Mesodermal cell (in vitro differentiated cells): ENCODE data around the gene DIO1.
"Not testable (repeated sequence)": the region's sequence is repeated elsewhere in the genome, so short reads cannot be mapped to it uniquely, and the experiment has no call there.

ENCODE experiments used
- H3K27ac ChIP-seq: 2 replicates; pipeline ENCODE4 v1.7.0; 2013; ENCODE audit warnings: mild to moderate bottlenecking, low read depth, low read length, moderate library complexity; ENCODE audit not compliant: severe bottlenecking
- H3K36me3 ChIP-seq: 2 replicates; pipeline ENCODE4 v1.7.1; 2013; ENCODE audit warnings: mild to moderate bottlenecking, low read length, moderate library complexity; ENCODE audit not compliant: control insufficient read depth, insufficient read depth
- H3K4me1 ChIP-seq: one replicate; pipeline ENCODE4 v1.7.1; 2013; ENCODE audit warnings: mild to moderate bottlenecking, low read length; ENCODE audit not compliant: insufficient read depth, control insufficient read depth, poor library complexity, severe bottlenecking
- H3K4me3 ChIP-seq: 2 replicates; pipeline ENCODE4 v1.7.0; 2013; ENCODE audit warnings: low read length, control low read depth, mild to moderate bottlenecking; ENCODE audit not compliant: insufficient read depth, poor library complexity, severe bottlenecking; ENCODE audit errors: extremely low read depth
- H3K9me3 ChIP-seq: 2 replicates; pipeline ENCODE4 v1.7.1; 2013; ENCODE audit warnings: mild to moderate bottlenecking, low read length, moderate library complexity; ENCODE audit not compliant: control insufficient read depth
- WGBS, 2 experiments: methylation state at CpG; one replicate each; pipeline ENCODE4 v1.1.5; 2013; ENCODE audit warnings: missing lambda C conversion rate in 2 of 2; ENCODE audit not compliant: insufficient coverage in 2 of 2; 5-methylcytosine and 5-hydroxymethylcytosine counted together

DIO1 gene

GRCh38 chr1:53875150-53875549 lies 18.8 kb upstream of the DIO1 start:
- not testable (repeated sequence) for H3K4me3 ChIP-seq, H3K27ac ChIP-seq, H3K4me1 ChIP-seq, H3K9me3 ChIP-seq
- WGBS, 2 experiments = 93 to 94% methylated on average over 1 to 2 of the region's 2 CpGs
- H3K36me3 ChIP-seq = peaks cover 65% of the 10 kb centered on the region

- H3K4me1 ChIP-seq = no peaks in the 10 kb centered on the region
- no peak overlapping the region for H3K27ac ChIP-seq
- no peak overlapping the region for H3K4me3 ChIP-seq
- peaks cover 53% of the 10 kb centered on the region for H3K36me3 ChIP-seq
- H3K9me3 ChIP-seq = no peaks in the 10 kb centered on the region
- WGBS, 2 experiments = 70 to 100% methylated on average over 2 to 4 of the region's 5 CpGs
Observed at GRCh38 chr1:53878492-53879105, 15.4 kb upstream of the DIO1 start.

GRCh38 chr1:53881853-53882252 lies 12.1 kb upstream of the DIO1 start:
- not testable (repeated sequence) for H3K4me1 ChIP-seq, H3K9me3 ChIP-seq, H3K27ac ChIP-seq, H3K4me3 ChIP-seq
- H3K36me3 ChIP-seq = peaks cover 45% of the 10 kb centered on the region
- WGBS, 2 experiments = no CpG with 5 or more reads among the region's 2 CpGs

- not testable (repeated sequence) for H3K9me3 ChIP-seq, H3K4me3 ChIP-seq, H3K27ac ChIP-seq, H3K4me1 ChIP-seq
- 79 to 82% methylated on average over 3 to 5 of the region's 6 CpGs for WGBS, 2 experiments
- H3K36me3 ChIP-seq = peaks cover 31% of the 10 kb centered on the region
Observed at GRCh38 chr1:53883600-53883999, 10.4 kb upstream of the DIO1 start.

GRCh38 chr1:53888681-53889080 lies 5.3 kb upstream of the DIO1 start:
- peaks cover 11% of the 10 kb centered on the region for H3K36me3 ChIP-seq
- peaks cover 2% of the 10 kb centered on the region for H3K4me1 ChIP-seq
- no peak overlapping the region for H3K27ac ChIP-seq
- no peak overlapping the region for H3K4me3 ChIP-seq
- no peaks in the 10 kb centered on the region for H3K9me3 ChIP-seq
- 100% methylated on average over 1 of the region's 2 CpGs for WGBS, 2 experiments

- WGBS, 2 experiments = 5 to 10% methylated on average over 39 to 50 of the region's 62 CpGs
- H3K27ac ChIP-seq = no peak within 1 kb of the TSS
- H3K4me1 ChIP-seq = peaks cover 2% of the 10 kb centered on the region
- H3K36me3 ChIP-seq = peaks cover 8% of the 10 kb centered on the region
- peak within 1 kb of the TSS; percentile 88 for H3K4me3 ChIP-seq
- no peaks in the 10 kb centered on the region for H3K9me3 ChIP-seq
Observed at GRCh38 chr1:53889304-53890298, 4.4 kb upstream of the DIO1 start, which contains the start of gene YIPF1. Gene YIPF1 (minus strand): TSS chr1:53889797. CDS start chr1:53888937, 860 bp downstream.

- Histone ChIP-seq H3K4me1 (peaks cover 2% of the 10 kb centered on the region), H3K36me3 (peaks cover 4% of the 10 kb centered on the region), H3K4me3 (no peak overlapping the region), H3K27ac (no peak overlapping the region), H3K9me3 (no peaks in the 10 kb centered on the region)
- WGBS, 2 experiments = 91 to 94% methylated on average over 6 of the region's 7 CpGs
Observed at GRCh38 chr1:53890522-53890941, 3.5 kb upstream of the DIO1 start.

- peaks cover 2% of the 10 kb centered on the region for H3K36me3 ChIP-seq
- no peaks in the 10 kb centered on the region for H3K9me3 ChIP-seq
- peaks cover 2% of the 10 kb centered on the region for H3K4me1 ChIP-seq
- no peak overlapping the region for H3K27ac ChIP-seq
- H3K4me3 ChIP-seq = no peak overlapping the region
- WGBS, 2 experiments = 93 to 100% methylated on average over 2 of the region's 2 CpGs
Observed at GRCh38 chr1:53891018-53891417, 3.0 kb upstream of the DIO1 start.

- WGBS, 2 experiments = 100% methylated on average over 1 of the region's 2 CpGs; no CpG with 5 or more reads in 1 of the 2 experiments
Observed at GRCh38 chr1:53891678-53892077, 2.3 kb upstream of the DIO1 start.

GRCh38 chr1:53892911-53893310 lies 1.1 kb upstream of the DIO1 start:
- Histone ChIP-seq H3K4me1 (peaks cover 2% of the 10 kb centered on the region), H3K36me3 (no peaks in the 10 kb centered on the region), H3K27ac (no peak overlapping the region), H3K9me3 (no peaks in the 10 kb centered on the region), H3K4me3 (no peak overlapping the region)
- WGBS, 2 experiments = 100% methylated on average over 1 of the region's 5 CpGs; no CpG with 5 or more reads in 1 of the 2 experiments

More at GRCh38 chr1:53891678-53892077, 2.3 kb upstream of the DIO1 start:
- no peaks in the 10 kb centered on the region for H3K36me3 ChIP-seq
- H3K9me3 ChIP-seq = no peaks in the 10 kb centered on the region
- H3K4me1 ChIP-seq = peaks cover 2% of the 10 kb centered on the region
- no peak overlapping the region for H3K27ac ChIP-seq
- H3K4me3 ChIP-seq = no peak overlapping the region
